ENCODE measurements around the gene MFGE8. TPM values are rescaled to one million over a fixed set of nuclear protein-coding genes. Genes with fewer than 3 reads are reported as not detected.

The MFGE8 gene
- polyA plus RNA-seq, 1 donor from 2014 or later, result 1.1 TPM

GRCh38 chr15:88932875-88933330, 19.7 kb upstream of the MFGE8 start:
- H3K27me3 ChIP-seq (ENCODE audit: insufficient read depth, low read depth, low read length), result no peaks in the 10 kb centered on the region
- TF ChIP-seq EP300 (conservative IDR thresholded peaks at IDR 0.05; ENCODE audit: poor library complexity, severe bottlenecking), result no peak
- no peak for TF ChIP-seq RAD21 (conservative IDR thresholded peaks at IDR 0.05)
- TF ChIP-seq MXI1 (conservative IDR thresholded peaks at IDR 0.05; ENCODE audit: poor library complexity, severe bottlenecking), result no peak
- TF ChIP-seq POLR2AphosphoS5 (IDR thresholded peaks at IDR 0.05), result no peak
- TF ChIP-seq REST (IDR thresholded peaks at IDR 0.05; ENCODE audit: borderline replicate concordance), result no peak
- no peak for TF ChIP-seq SMC3 (conservative IDR thresholded peaks at IDR 0.05; ENCODE audit: poor library complexity)
- TF ChIP-seq, protein P1, sequence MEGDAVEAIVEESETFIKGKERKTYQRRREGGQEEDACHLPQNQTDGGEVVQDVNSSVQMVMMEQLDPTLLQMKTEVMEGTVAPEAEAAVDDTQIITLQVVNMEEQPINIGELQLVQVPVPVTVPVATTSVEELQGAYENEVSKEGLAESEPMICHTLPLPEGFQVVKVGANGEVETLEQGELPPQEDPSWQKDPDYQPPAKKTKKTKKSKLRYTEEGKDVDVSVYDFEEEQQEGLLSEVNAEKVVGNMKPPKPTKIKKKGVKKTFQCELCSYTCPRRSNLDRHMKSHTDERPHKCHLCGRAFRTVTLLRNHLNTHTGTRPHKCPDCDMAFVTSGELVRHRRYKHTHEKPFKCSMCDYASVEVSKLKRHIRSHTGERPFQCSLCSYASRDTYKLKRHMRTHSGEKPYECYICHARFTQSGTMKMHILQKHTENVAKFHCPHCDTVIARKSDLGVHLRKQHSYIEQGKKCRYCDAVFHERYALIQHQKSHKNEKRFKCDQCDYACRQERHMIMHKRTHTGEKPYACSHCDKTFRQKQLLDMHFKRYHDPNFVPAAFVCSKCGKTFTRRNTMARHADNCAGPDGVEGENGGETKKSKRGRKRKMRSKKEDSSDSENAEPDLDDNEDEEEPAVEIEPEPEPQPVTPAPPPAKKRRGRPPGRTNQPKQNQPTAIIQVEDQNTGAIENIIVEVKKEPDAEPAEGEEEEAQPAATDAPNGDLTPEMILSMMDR (IDR thresholded peaks at IDR 0.05; ENCODE audit: poor library complexity, severe bottlenecking), result no peak
- no peak for TF ChIP-seq TAF1 (IDR thresholded peaks at IDR 0.05; ENCODE audit: low read depth)
- no peak for TF ChIP-seq EZH2 (IDR thresholded peaks at IDR 0.05; ENCODE audit: borderline replicate concordance, insufficient read depth, low read length, poor library complexity, severe bottlenecking)
- no peaks in the 10 kb centered on the region for H3K9me2 ChIP-seq (ENCODE audit: insufficient read depth, low read length)
- no peak overlapping the region for H3K27ac ChIP-seq (ENCODE audit: low read length)
- no peak overlapping the region for H3K9ac ChIP-seq (ENCODE audit: low read length)
- H2AFZ ChIP-seq (ENCODE audit: low read depth, low read length), result no peak overlapping the region
- no peaks in the 10 kb centered on the region for H3F3A ChIP-seq (ENCODE audit: insufficient read depth, low read length, poor library complexity, severe bottlenecking)
- no peaks in the 10 kb centered on the region for H3K9me3 ChIP-seq (ENCODE audit: low read length)
- H3K36me3 ChIP-seq (ENCODE audit: insufficient read depth, low read length), result no peaks in the 10 kb centered on the region
- no peaks in the 10 kb centered on the region for H4K20me1 ChIP-seq (ENCODE audit: insufficient read depth)
- H3K79me2 ChIP-seq (replicated peaks; ENCODE audit: insufficient read depth, low read length), result no peaks in the 10 kb centered on the region
- no peak overlapping the region for H3K4me3 ChIP-seq (ENCODE audit: low read length)
- no peak overlapping the region for H3K4me2 ChIP-seq (ENCODE audit: low read length)

- Histone ChIP-seq H3F3A (ENCODE audit: insufficient read depth, low read length, poor library complexity, severe bottlenecking) (no peaks in the 10 kb centered on the region), H3K27me3 (ENCODE audit: insufficient read depth, low read depth, low read length) (no peaks in the 10 kb centered on the region), H3K79me2 (replicated peaks; ENCODE audit: insufficient read depth, low read length) (no peaks in the 10 kb centered on the region), H3K36me3 (ENCODE audit: insufficient read depth, low read length) (no peaks in the 10 kb centered on the region), H3K4me2 (ENCODE audit: low read length) (no peak overlapping the region), H4K20me1 (ENCODE audit: insufficient read depth) (no peaks in the 10 kb centered on the region), H3K4me3 (ENCODE audit: low read length) (no peak overlapping the region), H2AFZ (ENCODE audit: low read depth, low read length) (no peak overlapping the region), H3K9ac (ENCODE audit: low read length) (no peak overlapping the region), H3K27ac (ENCODE audit: low read length) (no peak overlapping the region), H3K9me2 (ENCODE audit: insufficient read depth, low read length) (no peaks in the 10 kb centered on the region), H3K9me3 (ENCODE audit: low read length) (no peaks in the 10 kb centered on the region)
- TF ChIP-seq EP300 (conservative IDR thresholded peaks at IDR 0.05; ENCODE audit: poor library complexity, severe bottlenecking), result no peak
- TF ChIP-seq POLR2AphosphoS5 (IDR thresholded peaks at IDR 0.05), result no peak
- TF ChIP-seq TAF1 (IDR thresholded peaks at IDR 0.05; ENCODE audit: low read depth), result no peak
- TF ChIP-seq EZH2 (IDR thresholded peaks at IDR 0.05; ENCODE audit: borderline replicate concordance, insufficient read depth, low read length, poor library complexity, severe bottlenecking), result no peak
- TF ChIP-seq REST (IDR thresholded peaks at IDR 0.05; ENCODE audit: borderline replicate concordance), result no peak
- no peak for TF ChIP-seq SMC3 (conservative IDR thresholded peaks at IDR 0.05; ENCODE audit: poor library complexity)
- TF ChIP-seq MXI1 (conservative IDR thresholded peaks at IDR 0.05; ENCODE audit: poor library complexity, severe bottlenecking), result no peak
- TF ChIP-seq, protein P1 (IDR thresholded peaks at IDR 0.05; ENCODE audit: poor library complexity, severe bottlenecking), result no peak
- TF ChIP-seq RAD21 (conservative IDR thresholded peaks at IDR 0.05), result no peak
Observed at GRCh38 chr15:88932271-88932874, 19.2 kb upstream of the MFGE8 start.
